HG03469 (cell line): ENCODE results near the gene UBP1.
"Not testable (repeated sequence)": the region's sequence is repeated elsewhere in the genome, so short reads cannot be mapped to it uniquely, and the experiment has no call there.

Experiments used
- ATAC-seq: cut with Tn5 transposase; IDR thresholded peaks from one replicate; pipeline ENCODE4 v1.9.1; 2021; ENCODE audit warnings: mild to moderate bottlenecking, moderate library complexity, moderate number of reproducible peaks; ENCODE audit not compliant: unreplicated experiment

Gene UBP1

DNA sequence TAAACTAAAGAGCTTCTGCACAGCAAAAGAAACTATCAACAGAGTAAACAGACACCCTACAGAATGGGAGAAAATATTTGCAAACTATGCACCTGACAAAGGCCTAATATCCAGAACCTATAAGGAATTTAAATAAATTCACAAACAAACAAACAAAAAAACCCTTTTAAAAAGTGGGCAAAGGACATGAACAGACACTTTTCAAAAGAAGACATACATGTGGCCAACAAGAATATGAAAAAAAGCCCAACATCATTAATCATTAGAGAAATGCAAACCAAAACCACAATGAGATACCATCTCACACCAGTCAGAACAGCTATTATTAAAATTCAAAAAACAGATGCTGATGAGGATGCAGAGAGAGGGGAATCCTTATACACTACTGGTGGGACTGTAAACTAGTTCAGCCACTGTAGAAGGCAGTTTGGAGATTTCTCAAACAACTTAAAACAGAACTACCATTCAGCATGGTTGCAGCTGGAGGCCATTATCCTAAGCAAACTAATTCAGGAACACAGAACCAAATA, 101.2 kb downstream of the UBP1 start:
- not testable (repeated sequence) for ATAC-seq
